Motor neuron (in vitro differentiated cells): ENCODE results near the gene KIAA0753. TPM values are rescaled to one million over a fixed set of nuclear protein-coding genes. Genes with fewer than 3 reads are reported as not detected.
A peak's percentile ranks its signal among the peaks of the same experiment; 100 is the strongest.

Experiments used
- ATAC-seq, 8 experiments: fragments of 200-7000 bp; cut with Tn5 transposase; replicated peaks in 6 of 8; 2 replicates each; pipeline ENCODE4 v1.8.0; 2021; ENCODE audit warnings: mild to moderate bottlenecking in 8 of 8, moderate library complexity in 8 of 8
- H3K27ac ChIP-seq, 2 donors: fragments of 250-450 bp; sonication (Bioruptor Pico); 2 replicates each; pipeline ENCODE4 v1.9.0; 2021; ENCODE audit warnings: antibody characterized with exemption in 2 of 2, mild to moderate bottlenecking in 2 of 2, moderate library complexity in 1 of 2
- H3K4me1 ChIP-seq, 2 donors: fragments of 250-450 bp; sonication (Bioruptor Pico); replicated peaks in 1 of 2; 2 replicates each; pipeline ENCODE4 v1.6.1; 2021; ENCODE audit warnings: antibody characterized with exemption in 2 of 2, mild to moderate bottlenecking in 2 of 2, moderate library complexity in 1 of 2
- H3K4me3 ChIP-seq, 5 donors: fragments of 250-450 bp; sonication (Bioruptor Pico); 2 replicates each; pipeline ENCODE4 v1.9.0; 2021; ENCODE audit warnings: antibody characterized with exemption in 5 of 5, mild to moderate bottlenecking in 5 of 5, moderate library complexity in 4 of 5
- WGBS, 10 experiments: fragments of 450-650 bp; shearing (Covaris generic); methylation state at CpG; one replicate each; pipeline ENCODE4 v1.0.0; 2022; 5-methylcytosine and 5-hydroxymethylcytosine counted together
- in situ Hi-C, 9 experiments: fragments of 400-800 bp; cut with MboI; loops; one replicate each; pipeline ENCODE4 v1.15.0; 2021; ENCODE audit warnings: low sequenced_read_pairs in 9 of 9, low pct_unique_long_range_greater_than_20kb in 2 of 9; ENCODE audit not compliant: unreplicated experiment in 9 of 9
- total RNA-seq, 8 experiments: library from RNA; unstranded; fragments of 300-600 nt; gene quantifications; 2 replicates each; pipeline versions ENCODE4 v1.2.3 to v1.2.4, GENCODE V29; 2022

Gene KIAA0753
- total RNA-seq, 8 experiments from 2014 or later: 12.6 to 32.2 (median 19.3) TPM

GRCh38 chr17:6654841-6655731 is 14.6 kb upstream of the KIAA0753 start:
- WGBS, 10 experiments: 0 to 70% (median 10%) methylated on average over 1 to 25 of the region's 46 CpGs; no CpG with 5 or more reads in 3 of the 10 experiments

GRCh38 chr17:6651919-6652452 is 11.5 kb upstream of the KIAA0753 start:
- peak in 6 of 8 experiments; percentile 23 to 53 (median 42) for ATAC-seq
- 8 to 67% (median 10%) methylated on average over 1 to 12 of the region's 47 CpGs; no CpG with 5 or more reads in 3 of the 10 experiments for WGBS, 10 experiments
- Histone ChIP-seq H3K4me3 (peak overlapping the region; percentile 60 to 99 (median 75)), H3K4me1 (peaks cover 33 to 38% of the 10 kb centered on the region in 2 donors), H3K27ac (peak overlapping the region; percentile 42 to 83)
- in situ Hi-C loops: loop anchor here in 3 of 9 experiments (25.0 kb wide), 2 partner anchors 185 to 360 kb away; partner anchors contain the start of genes BCL6B (in 2 of the 3), RNASEK (in 2 of the 3) and TEKT1 (in 1 of the 3)

More at GRCh38 chr17:6654841-6655731, 14.6 kb upstream of the KIAA0753 start:
- Histone ChIP-seq H3K4me3 (peak overlapping the region; percentile 0 to 34 (median 20)), H3K27ac (no peak overlapping the region), H3K4me1 (peaks cover 33 to 36% of the 10 kb centered on the region in 2 donors)
- peak in 5 of 8 experiments; percentile 25 to 31 (median 28) for ATAC-seq
- in situ Hi-C loops: loop anchor here in 3 of 9 experiments (25.0 kb wide), 2 partner anchors 182 to 357 kb away; partner anchors contain the start of genes BCL6B (in 2 of the 3), RNASEK (in 2 of the 3) and TEKT1 (in 1 of the 3)

DNA sequence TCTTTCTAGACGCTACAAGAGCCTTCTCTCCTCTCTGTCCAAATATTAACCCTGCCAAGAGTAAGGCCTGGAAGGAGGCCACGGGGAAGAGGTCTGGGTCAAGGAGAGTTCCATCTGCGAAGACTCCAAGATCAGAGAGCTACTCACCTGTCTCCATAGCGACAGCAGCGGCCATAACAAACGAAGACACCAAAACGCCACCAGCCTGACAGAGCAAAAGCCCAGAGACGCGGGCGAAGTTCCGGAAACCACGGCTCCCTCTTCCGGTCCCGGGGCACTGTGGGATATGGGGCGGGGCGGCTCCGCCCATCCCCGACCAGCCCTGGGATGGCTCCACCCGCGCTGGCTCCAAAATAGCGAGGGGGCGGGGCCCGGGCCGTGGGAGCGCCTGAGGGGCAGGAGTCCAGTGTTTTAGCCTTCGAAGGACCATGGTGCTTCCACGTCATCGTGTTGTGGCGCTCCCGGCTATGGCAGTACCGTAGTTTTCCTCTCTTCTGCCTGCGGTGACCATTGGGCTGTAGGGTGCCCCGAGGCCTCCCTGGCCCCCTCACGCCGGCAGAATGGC is 10.9 kb upstream of the KIAA0753 start, which contains the start of the genes C17orf100 and MED31:
C17orf100 (plus strand) TSS at position 409 of the 565 bp plus-strand sequence; CDS start at position 561, 152 bp downstream.
MED31 (minus strand) TSS at position 252 of the 565 bp plus-strand sequence; CDS start at position 175, 77 bp downstream.
- WGBS, 10 experiments: 0% methylated on average over 2 to 9 of the region's 35 CpGs; no CpG with 5 or more reads in 6 of the 10 experiments
- peak within 1 kb of the TSS; percentile 81 to 92 for H3K27ac ChIP-seq
- ATAC-seq: peak; percentile 85 to 93 (median 90)
- H3K4me1 ChIP-seq: peaks cover 33 to 38% of the 10 kb centered on the region in 2 donors
- H3K4me3 ChIP-seq: peak within 1 kb of the TSS; percentile 60 to 99 (median 75)
- in situ Hi-C loops: loop anchor here in 3 of 9 experiments (25.0 kb wide), 2 partner anchors 186 to 361 kb away; partner anchors contain the start of genes BCL6B (in 2 of the 3), RNASEK (in 2 of the 3) and TEKT1 (in 1 of the 3)

DNA sequence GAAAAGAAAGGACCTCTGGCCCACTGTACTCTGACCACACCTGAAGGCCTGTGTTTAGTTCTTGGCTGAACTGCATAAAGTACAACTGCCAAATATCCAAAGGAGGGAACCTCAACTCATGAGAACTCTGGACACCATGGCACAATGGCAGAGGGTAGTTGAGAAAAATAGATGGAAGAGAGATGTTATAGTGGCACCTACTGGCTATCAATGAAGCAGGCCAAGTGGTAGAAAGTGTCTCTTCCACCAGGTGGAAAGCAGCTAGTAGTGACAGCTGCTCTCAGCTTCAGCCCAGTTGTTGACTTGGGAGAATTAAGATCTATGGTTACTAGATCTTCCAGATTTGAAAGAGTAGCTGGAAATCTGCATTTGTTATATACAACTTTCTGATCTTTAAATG is 7.7 kb upstream of the KIAA0753 start:
- Histone ChIP-seq H3K4me3 (no peak overlapping the region), H3K4me1 (peaks cover 14 to 18% of the 10 kb centered on the region in 2 donors), H3K27ac (no peak overlapping the region)
- ATAC-seq: no peak
- in situ Hi-C loops: no loop called here

GRCh38 chr17:6643451-6644125 is 3.1 kb upstream of the KIAA0753 start:
- ATAC-seq: no peak
- no peak overlapping the region for H3K27ac ChIP-seq
- in situ Hi-C loops: no loop called here
- peaks cover 17 to 18% of the 10 kb centered on the region in 2 donors for H3K4me1 ChIP-seq
- no peak overlapping the region for H3K4me3 ChIP-seq
- WGBS, 10 experiments: 20 to 100% (median 86%) methylated on average over 1 to 4 of the region's 5 CpGs; no CpG with 5 or more reads in 2 of the 10 experiments

- H3K4me1 ChIP-seq: peaks cover 17 to 18% of the 10 kb centered on the region in 2 donors
- no peak overlapping the region for H3K27ac ChIP-seq
- H3K4me3 ChIP-seq: peak overlapping the region in 1 of 5 donors; percentile 5
- WGBS, 10 experiments: 14 to 100% (median 58%) methylated on average over 1 to 2 of the region's 2 CpGs; no CpG with 5 or more reads in 2 of the 10 experiments
- no peak for ATAC-seq
- in situ Hi-C loops: no loop called here
These were observed 2.1 kb upstream of the KIAA0753 start for GRCh38 chr17:6642592-6642991.

DNA sequence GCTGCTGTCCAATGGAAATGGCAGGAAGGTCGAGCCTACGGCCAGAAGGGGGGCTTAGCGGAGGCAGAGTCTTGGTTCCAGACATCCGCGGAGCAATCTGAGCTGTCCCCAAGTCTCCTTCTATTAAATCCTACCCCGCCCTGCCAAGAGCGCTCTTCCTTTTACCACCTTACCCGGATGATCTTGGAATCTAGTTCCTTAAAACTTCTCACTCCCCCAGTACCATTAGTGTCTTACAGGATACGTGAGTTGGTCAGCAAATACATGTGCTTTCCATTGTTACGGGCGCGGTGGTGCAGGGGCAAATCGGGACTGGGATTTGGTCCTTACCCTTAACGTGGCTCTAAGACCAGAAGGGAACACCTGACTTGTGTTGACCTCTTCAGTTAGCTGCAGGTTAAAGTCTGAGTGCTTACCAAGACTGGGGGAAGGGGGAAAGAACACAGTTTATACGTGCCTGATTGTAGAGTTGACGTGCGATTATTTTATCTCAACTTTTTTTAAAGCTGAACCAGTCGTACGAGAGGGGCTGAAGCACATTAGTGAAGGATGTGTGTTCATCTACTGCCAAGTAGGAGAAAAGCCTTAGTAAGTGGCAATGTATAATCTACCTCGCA is 844 bp upstream of the KIAA0753 start:
- 0 to 17% (median 1%) methylated on average over 1 to 15 of the region's 20 CpGs; no CpG with 5 or more reads in 1 of the 10 experiments for WGBS, 10 experiments
- peak overlapping the region; percentile 45 to 83 (median 69) for H3K4me3 ChIP-seq
- H3K4me1 ChIP-seq: peaks cover 17 to 18% of the 10 kb centered on the region in 2 donors
- peak in 7 of 8 experiments; percentile 7 to 50 (median 18) for ATAC-seq
- peak overlapping the region; percentile 80 to 91 for H3K27ac ChIP-seq
- in situ Hi-C loops: no loop called here

DNA sequence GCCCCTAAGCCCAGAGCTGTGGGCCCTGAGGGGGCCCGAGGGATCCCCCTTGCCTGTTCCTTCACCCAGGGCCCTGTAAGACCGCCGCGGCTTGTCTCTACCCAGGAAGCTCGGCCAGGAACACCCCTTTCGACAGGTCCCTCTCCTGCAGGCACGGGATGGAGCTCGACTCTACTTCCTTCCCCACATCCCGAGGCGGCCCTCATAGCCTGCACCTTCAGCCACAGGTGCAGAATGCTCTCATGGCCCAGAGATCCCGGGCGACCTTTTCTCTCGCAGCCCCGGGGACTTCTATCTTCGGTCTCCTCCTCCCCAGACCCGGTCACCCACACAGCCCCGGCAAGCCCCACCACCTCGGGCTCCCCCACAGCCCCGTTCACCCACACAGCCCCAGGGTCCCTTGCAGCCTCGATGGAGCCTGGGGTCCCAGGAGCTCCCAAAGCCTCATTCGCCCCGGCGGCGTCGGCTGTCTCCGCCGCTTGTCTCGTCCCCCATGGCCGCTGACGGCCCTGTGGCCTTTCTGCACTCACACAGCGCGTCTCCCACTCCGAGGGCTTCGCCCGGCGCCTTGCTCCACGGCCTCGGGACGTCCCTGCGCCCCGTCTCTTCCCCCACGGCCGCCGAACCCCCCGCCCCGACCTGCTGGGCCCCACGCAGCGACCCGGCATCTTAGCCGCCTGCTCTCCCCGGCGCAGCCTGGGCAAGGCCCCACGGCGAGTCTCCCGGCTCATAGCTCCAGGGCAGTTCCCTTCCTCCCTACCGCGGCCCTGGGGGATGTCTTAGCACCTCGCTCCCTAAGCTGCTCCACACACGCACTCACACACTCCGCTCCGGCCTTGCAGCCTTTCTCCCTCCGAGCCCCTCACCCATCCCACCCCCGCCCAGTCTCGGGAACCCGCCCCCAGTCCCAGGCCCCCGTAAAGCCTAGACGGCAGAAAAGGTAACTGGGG is 650 bp downstream of the KIAA0753 start:
- in situ Hi-C loops: no loop called here
- H3K4me1 ChIP-seq: peaks cover 17 to 18% of the 10 kb centered on the region in 2 donors
- peak; percentile 35 to 54 (median 50) for ATAC-seq
- H3K27ac ChIP-seq: peak overlapping the region; percentile 80 to 91
- 0 to 15% (median 0%) methylated on average over 2 to 4 of the region's 67 CpGs; no CpG with 5 or more reads in 7 of the 10 experiments for WGBS, 10 experiments
- peak overlapping the region; percentile 45 to 83 (median 69) for H3K4me3 ChIP-seq

- in situ Hi-C loops: no loop called here
- no peak for ATAC-seq
- 0% methylated on average over 1 of the region's 15 CpGs; no CpG with 5 or more reads in 9 of the 10 experiments for WGBS, 10 experiments
- H3K4me3 ChIP-seq: peak overlapping the region; percentile 45 to 83 (median 69)
- H3K27ac ChIP-seq: no peak overlapping the region
- peaks cover 17 to 18% of the 10 kb centered on the region in 2 donors for H3K4me1 ChIP-seq
These were observed 1.4 kb downstream of the KIAA0753 start for GRCh38 chr17:6639014-6639585.

DNA sequence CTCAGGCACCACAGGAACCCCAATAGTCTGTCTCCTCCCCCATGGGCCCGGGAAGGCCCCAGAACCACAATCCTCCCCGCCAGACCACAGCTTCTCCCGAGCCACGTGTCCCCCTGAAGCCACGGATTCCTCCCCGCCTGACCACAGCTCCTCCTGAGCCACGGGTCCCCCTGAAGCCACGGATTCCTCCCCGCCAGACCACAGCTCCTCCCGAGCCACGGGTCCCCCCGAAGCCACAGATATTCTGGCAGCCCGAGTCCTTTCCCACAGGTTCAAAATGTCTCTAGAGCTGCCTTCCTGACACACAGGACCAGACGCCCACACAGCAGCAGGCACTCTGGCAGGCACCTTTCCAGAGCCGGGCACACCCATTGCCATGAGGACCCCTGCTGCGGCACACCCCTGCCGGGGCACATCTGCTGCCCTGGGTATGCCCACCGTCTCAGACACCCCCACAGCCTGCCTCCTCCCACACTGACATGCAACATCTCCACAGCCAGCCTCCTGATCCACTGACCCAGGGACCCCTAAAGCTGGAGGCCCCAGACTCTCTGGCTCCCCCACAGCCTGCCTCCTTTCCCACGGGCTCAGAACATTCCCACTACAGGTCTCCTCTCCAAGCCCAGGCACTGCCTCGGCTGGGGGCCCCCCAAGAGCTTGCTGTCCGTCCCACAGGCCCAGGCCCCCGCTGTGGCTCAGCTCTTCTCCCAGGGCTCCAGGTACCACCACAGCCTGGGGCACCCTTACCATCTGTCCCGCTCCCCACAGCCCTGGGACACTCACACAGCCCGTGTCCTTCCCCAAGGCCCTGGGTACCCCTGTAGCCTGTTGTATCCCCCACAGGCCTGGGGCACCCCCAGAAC is 2.2 kb downstream of the KIAA0753 start:
- H3K4me1 ChIP-seq: peaks cover 17 to 18% of the 10 kb centered on the region in 2 donors
- H3K27ac ChIP-seq: no peak overlapping the region
- 0 to 90% (median 63%) methylated on average over 1 to 8 of the region's 24 CpGs; no CpG with 5 or more reads in 7 of the 10 experiments for WGBS, 10 experiments
- in situ Hi-C loops: no loop called here
- no peak overlapping the region for H3K4me3 ChIP-seq
- no peak for ATAC-seq
